ENCODE data around the gene DNAJC30.
"Not testable (repeated sequence)": the region's sequence is repeated elsewhere in the genome, so short reads cannot be mapped to it uniquely, and the experiment has no call there.

Gene DNAJC30

GRCh38 chr7:73669858-73670385, 13.3 kb downstream of the DNAJC30 start:
- no peak for DNase-seq (ENCODE audit: low read depth, low spot score)
- peaks cover 5% of the 10 kb centered on the region; the same call in 1 of the 2 replicates for H3K9me3 ChIP-seq (ENCODE audit: insufficient read depth, low read length)
- TF ChIP-seq ZNF274 (IDR thresholded peaks at IDR 0.05; ENCODE audit: low read depth, low read length): no peak
- TF ChIP-seq YY1 (IDR thresholded peaks at IDR 0.05; ENCODE audit: insufficient read depth, insufficient read length): no peak
- no peak for TF ChIP-seq SUZ12 (IDR thresholded peaks at IDR 0.05; ENCODE audit: extremely low read depth, insufficient read depth, insufficient read length)
- H3K27me3 ChIP-seq (ENCODE audit: insufficient read depth, insufficient read length): no peaks in the 10 kb centered on the region
- H3K4me1 ChIP-seq (ENCODE audit: insufficient read depth, insufficient read length): peaks cover 15% of the 10 kb centered on the region
- H3K4me3 ChIP-seq (ENCODE audit: insufficient read length, low read depth): no peak overlapping the region
- no peaks in the 10 kb centered on the region for H3K36me3 ChIP-seq (ENCODE audit: insufficient read depth, insufficient read length, low read length)
- H3K9ac ChIP-seq (ENCODE audit: insufficient read length, low read depth): no peak overlapping the region

- Histone ChIP-seq H3K4me3 (ENCODE audit: insufficient read length, low read depth) (no peak overlapping the region), H3K9ac (ENCODE audit: insufficient read length, low read depth) (no peak overlapping the region), H3K4me1 (ENCODE audit: insufficient read depth, insufficient read length) (peaks cover 15% of the 10 kb centered on the region), H3K36me3 (ENCODE audit: insufficient read depth, insufficient read length, low read length) (no peaks in the 10 kb centered on the region), H3K9me3 (ENCODE audit: insufficient read depth, low read length) (peaks cover 5% of the 10 kb centered on the region; the same call in 1 of the 2 replicates), H3K27me3 (ENCODE audit: insufficient read depth, insufficient read length) (no peaks in the 10 kb centered on the region)
- no peak for TF ChIP-seq YY1 (IDR thresholded peaks at IDR 0.05; ENCODE audit: insufficient read depth, insufficient read length)
- TF ChIP-seq ZNF274 (IDR thresholded peaks at IDR 0.05; ENCODE audit: low read depth, low read length): no peak
- TF ChIP-seq SUZ12 (IDR thresholded peaks at IDR 0.05; ENCODE audit: extremely low read depth, insufficient read depth, insufficient read length): no peak
- DNase-seq (ENCODE audit: low read depth, low spot score): no peak
Observed at GRCh38 chr7:73669288-73669701, 14.0 kb downstream of the DNAJC30 start.

- H3K4me3 ChIP-seq (ENCODE audit: insufficient read length, low read depth): peak overlapping the region; percentile 47
- peaks cover 5% of the 10 kb centered on the region; the same call in 1 of the 2 replicates for H3K9me3 ChIP-seq (ENCODE audit: insufficient read depth, low read length)
- no peaks in the 10 kb centered on the region for H3K27me3 ChIP-seq (ENCODE audit: insufficient read depth, insufficient read length)
- H3K36me3 ChIP-seq (ENCODE audit: insufficient read depth, insufficient read length, low read length): no peaks in the 10 kb centered on the region
- peak overlapping the region; percentile 74 for H3K9ac ChIP-seq (ENCODE audit: insufficient read length, low read depth)
- no peak for DNase-seq (ENCODE audit: low read depth, low spot score)
- H3K4me1 ChIP-seq (ENCODE audit: insufficient read depth, insufficient read length): peaks cover 15% of the 10 kb centered on the region
- TF ChIP-seq ZNF274 (IDR thresholded peaks at IDR 0.05; ENCODE audit: low read depth, low read length) (no peak), SUZ12 (IDR thresholded peaks at IDR 0.05; ENCODE audit: extremely low read depth, insufficient read depth, insufficient read length) (no peak), YY1 (IDR thresholded peaks at IDR 0.05; ENCODE audit: insufficient read depth, insufficient read length) (no peak)
Observed at GRCh38 chr7:73668886-73669230, 14.4 kb downstream of the DNAJC30 start.

GRCh38 chr7:73668103-73668885, 15.0 kb downstream of the DNAJC30 start:
- H3K9me3 ChIP-seq (ENCODE audit: insufficient read depth, low read length): peaks cover 5% of the 10 kb centered on the region; the same call in 1 of the 2 replicates
- no peaks in the 10 kb centered on the region for H3K36me3 ChIP-seq (ENCODE audit: insufficient read depth, insufficient read length, low read length)
- peak overlapping the region; percentile 74 for H3K9ac ChIP-seq (ENCODE audit: insufficient read length, low read depth)
- TF ChIP-seq SUZ12 (IDR thresholded peaks at IDR 0.05; ENCODE audit: extremely low read depth, insufficient read depth, insufficient read length): no peak
- no peak for TF ChIP-seq ZNF274 (IDR thresholded peaks at IDR 0.05; ENCODE audit: low read depth, low read length)
- no peak for TF ChIP-seq YY1 (IDR thresholded peaks at IDR 0.05; ENCODE audit: insufficient read depth, insufficient read length)
- H3K4me1 ChIP-seq (ENCODE audit: insufficient read depth, insufficient read length): peaks cover 15% of the 10 kb centered on the region
- DNase-seq (ENCODE audit: low read depth, low spot score): no peak
- peak overlapping the region; percentile 47 for H3K4me3 ChIP-seq (ENCODE audit: insufficient read length, low read depth)
- no peaks in the 10 kb centered on the region for H3K27me3 ChIP-seq (ENCODE audit: insufficient read depth, insufficient read length)

GRCh38 chr7:73667344-73668102, 15.7 kb downstream of the DNAJC30 start, which contains the start of gene VPS37D:
Gene VPS37D (plus strand): TSS chr7:73667831. CDS start chr7:73667959, 128 bp downstream.
- no peaks in the 10 kb centered on the region for H3K36me3 ChIP-seq (ENCODE audit: insufficient read depth, insufficient read length, low read length)
- H3K4me3 ChIP-seq (ENCODE audit: insufficient read length, low read depth): peak within 1 kb of the TSS; percentile 47
- peaks cover 15% of the 10 kb centered on the region for H3K4me1 ChIP-seq (ENCODE audit: insufficient read depth, insufficient read length)
- TF ChIP-seq SUZ12 (IDR thresholded peaks at IDR 0.05; ENCODE audit: extremely low read depth, insufficient read depth, insufficient read length) (no peak), ZNF274 (IDR thresholded peaks at IDR 0.05; ENCODE audit: low read depth, low read length) (no peak), YY1 (IDR thresholded peaks at IDR 0.05; ENCODE audit: insufficient read depth, insufficient read length) (no peak)
- H3K9me3 ChIP-seq (ENCODE audit: insufficient read depth, low read length): peaks cover 5% of the 10 kb centered on the region; the same call in 1 of the 2 replicates
- H3K9ac ChIP-seq (ENCODE audit: insufficient read length, low read depth): peak within 1 kb of the TSS; percentile 74
- DNase-seq (ENCODE audit: low read depth, low spot score): peak; percentile 87
- no peaks in the 10 kb centered on the region for H3K27me3 ChIP-seq (ENCODE audit: insufficient read depth, insufficient read length)

- Histone ChIP-seq H3K4me3 (ENCODE audit: insufficient read length, low read depth) (no peak overlapping the region), H3K36me3 (ENCODE audit: insufficient read depth, insufficient read length, low read length) (no peaks in the 10 kb centered on the region), H3K9me3 (ENCODE audit: insufficient read depth, low read length) (no peaks in the 10 kb centered on the region), H3K27me3 (ENCODE audit: insufficient read depth, insufficient read length) (no peaks in the 10 kb centered on the region), H3K9ac (ENCODE audit: insufficient read length, low read depth) (no peak overlapping the region), H3K4me1 (ENCODE audit: insufficient read depth, insufficient read length) (no peaks in the 10 kb centered on the region)
- no peak for DNase-seq (ENCODE audit: low read depth, low spot score)
- TF ChIP-seq ZNF274 (IDR thresholded peaks at IDR 0.05; ENCODE audit: low read depth, low read length) (no peak), SUZ12 (IDR thresholded peaks at IDR 0.05; ENCODE audit: extremely low read depth, insufficient read depth, insufficient read length) (no peak), YY1 (IDR thresholded peaks at IDR 0.05; ENCODE audit: insufficient read depth, insufficient read length) (no peak)
Observed at GRCh38 chr7:73663033-73663432, 20.2 kb downstream of the DNAJC30 start.

- DNase-seq (ENCODE audit: low read depth, low spot score); H3K9ac ChIP-seq (ENCODE audit: insufficient read length, low read depth); H3K4me3 ChIP-seq (ENCODE audit: insufficient read length, low read depth); H3K9me3 ChIP-seq (ENCODE audit: insufficient read depth, low read length); H3K36me3 ChIP-seq (ENCODE audit: insufficient read depth, insufficient read length, low read length); H3K27me3 ChIP-seq (ENCODE audit: insufficient read depth, insufficient read length); H3K4me1 ChIP-seq (ENCODE audit: insufficient read depth, insufficient read length): not testable (repeated sequence)
Observed at GRCh38 chr7:73660594-73660993, 22.7 kb downstream of the DNAJC30 start.

All from NT2/D1 (cell line).